ENCODE data around the gene ATP8A2. TPM values are rescaled to one million over a fixed set of nuclear protein-coding genes. Genes with fewer than 3 reads are reported as not detected.

Gene ATP8A2
- total RNA-seq, 2 experiments from 2014 or later: not detected

DNA sequence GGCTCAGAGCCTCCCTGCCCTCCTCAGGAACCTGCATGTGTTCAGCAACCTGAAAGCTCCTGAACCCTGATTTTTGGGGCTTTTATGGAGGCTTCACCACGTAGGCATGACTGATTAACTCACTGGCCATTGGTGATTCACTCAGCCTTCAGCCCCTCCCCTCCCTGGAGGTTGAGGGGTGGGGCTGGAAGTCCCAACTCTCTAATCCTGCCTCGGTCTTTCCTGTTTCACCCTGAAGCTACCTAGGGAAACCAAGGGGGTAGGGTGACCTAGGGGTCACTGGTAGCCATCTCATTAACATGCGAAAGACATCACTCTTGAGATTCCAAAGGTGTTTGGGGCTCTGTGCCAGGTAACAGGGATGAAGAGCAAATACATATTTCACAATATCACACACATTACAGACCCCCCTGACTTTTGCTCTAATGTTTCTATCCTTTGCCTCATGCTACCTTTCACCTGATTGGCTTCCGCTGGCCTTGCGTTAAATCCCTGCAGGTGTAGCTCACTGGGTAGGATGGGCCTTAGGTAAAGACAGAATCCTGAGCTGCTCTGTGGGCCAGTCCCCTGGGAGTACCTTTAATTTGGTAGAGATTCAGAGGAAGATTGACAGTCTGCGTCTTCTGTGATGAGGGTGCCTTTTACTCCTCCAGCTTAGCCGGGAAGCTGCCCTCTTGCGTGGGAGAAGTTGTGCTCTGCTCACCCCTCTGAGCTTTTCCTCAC, 260.6 kb downstream of the ATP8A2 start:
- POLR2A ChIA-PET: no interaction called here
- H3K4me1 ChIP-seq (ENCODE audit: insufficient read depth, low read length, poor library complexity, severe bottlenecking): no peaks in the 10 kb centered on the region
- no peak overlapping the region for H3K27ac ChIP-seq (ENCODE audit: low read depth, low read length, poor library complexity, severe bottlenecking)
- H2AFZ ChIP-seq (ENCODE audit: low read length): no peak overlapping the region
- H3K36me3 ChIP-seq (ENCODE audit: insufficient read depth, low read length): no peaks in the 10 kb centered on the region
- DNase-seq (ENCODE audit: low spot score): no peak
- intact Hi-C loops (cut with micrococcal nuclease; ENCODE audit: unreplicated experiment): no loop called here
- H3K4me2 ChIP-seq (ENCODE audit: low read length): no peak overlapping the region
- no peaks in the 10 kb centered on the region for H3K79me2 ChIP-seq (ENCODE audit: insufficient read depth, low read depth, low read length)
- no peaks in the 10 kb centered on the region for H4K20me1 ChIP-seq (ENCODE audit: insufficient read depth, low read length)
- no peak for TF ChIP-seq EZH2phosphoT487 (IDR thresholded peaks at IDR 0.05; ENCODE audit: borderline replicate concordance, low read depth, low read length)
- TF ChIP-seq, protein P1, sequence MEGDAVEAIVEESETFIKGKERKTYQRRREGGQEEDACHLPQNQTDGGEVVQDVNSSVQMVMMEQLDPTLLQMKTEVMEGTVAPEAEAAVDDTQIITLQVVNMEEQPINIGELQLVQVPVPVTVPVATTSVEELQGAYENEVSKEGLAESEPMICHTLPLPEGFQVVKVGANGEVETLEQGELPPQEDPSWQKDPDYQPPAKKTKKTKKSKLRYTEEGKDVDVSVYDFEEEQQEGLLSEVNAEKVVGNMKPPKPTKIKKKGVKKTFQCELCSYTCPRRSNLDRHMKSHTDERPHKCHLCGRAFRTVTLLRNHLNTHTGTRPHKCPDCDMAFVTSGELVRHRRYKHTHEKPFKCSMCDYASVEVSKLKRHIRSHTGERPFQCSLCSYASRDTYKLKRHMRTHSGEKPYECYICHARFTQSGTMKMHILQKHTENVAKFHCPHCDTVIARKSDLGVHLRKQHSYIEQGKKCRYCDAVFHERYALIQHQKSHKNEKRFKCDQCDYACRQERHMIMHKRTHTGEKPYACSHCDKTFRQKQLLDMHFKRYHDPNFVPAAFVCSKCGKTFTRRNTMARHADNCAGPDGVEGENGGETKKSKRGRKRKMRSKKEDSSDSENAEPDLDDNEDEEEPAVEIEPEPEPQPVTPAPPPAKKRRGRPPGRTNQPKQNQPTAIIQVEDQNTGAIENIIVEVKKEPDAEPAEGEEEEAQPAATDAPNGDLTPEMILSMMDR (conservative IDR thresholded peaks at IDR 0.05; ENCODE audit: low read length): no peak
- no TSS peak for BruUV-seq (replicated peaks)
- H3K9me3 ChIP-seq (ENCODE audit: low read length): no peaks in the 10 kb centered on the region
- CTCF ChIA-PET (ENCODE audit: unreplicated experiment): interaction anchor here (0.6 kb wide), 2 partner anchors 39 to 940 kb away, joined by 3 to 7 read pairs; no protein-coding TSS in a partner anchor
- no peak overlapping the region for H3K4me3 ChIP-seq (ENCODE audit: low read depth, low read length, poor library complexity, severe bottlenecking)
- H3K9me2 ChIP-seq (ENCODE audit: insufficient read depth, low read length): no peaks in the 10 kb centered on the region

GRCh38 chr13:25633093-25633492, 261.3 kb downstream of the ATP8A2 start:
- intact Hi-C loops (cut with micrococcal nuclease; ENCODE audit: unreplicated experiment): no loop called here
- no peak for DNase-seq (ENCODE audit: low spot score)
- no peaks in the 10 kb centered on the region for H3K9me3 ChIP-seq (ENCODE audit: low read length)
- TF ChIP-seq, protein P1 (conservative IDR thresholded peaks at IDR 0.05; ENCODE audit: low read length): no peak
- TF ChIP-seq EZH2phosphoT487 (IDR thresholded peaks at IDR 0.05; ENCODE audit: borderline replicate concordance, low read depth, low read length): no peak
- H3K27ac ChIP-seq (ENCODE audit: low read depth, low read length, poor library complexity, severe bottlenecking): no peak overlapping the region
- no peaks in the 10 kb centered on the region for H4K20me1 ChIP-seq (ENCODE audit: insufficient read depth, low read length)
- no peak overlapping the region for H2AFZ ChIP-seq (ENCODE audit: low read length)
- BruUV-seq (replicated peaks): no TSS peak
- H3K4me2 ChIP-seq (ENCODE audit: low read length): no peak overlapping the region
- CTCF ChIA-PET (ENCODE audit: unreplicated experiment): no interaction called here
- POLR2A ChIA-PET: no interaction called here
- H3K4me1 ChIP-seq (ENCODE audit: insufficient read depth, low read length, poor library complexity, severe bottlenecking): no peaks in the 10 kb centered on the region
- H3K36me3 ChIP-seq (ENCODE audit: insufficient read depth, low read length): no peaks in the 10 kb centered on the region
- H3K79me2 ChIP-seq (ENCODE audit: insufficient read depth, low read depth, low read length): no peaks in the 10 kb centered on the region
- H3K4me3 ChIP-seq (ENCODE audit: low read depth, low read length, poor library complexity, severe bottlenecking): no peak overlapping the region
- H3K9me2 ChIP-seq (ENCODE audit: insufficient read depth, low read length): no peaks in the 10 kb centered on the region

DNA sequence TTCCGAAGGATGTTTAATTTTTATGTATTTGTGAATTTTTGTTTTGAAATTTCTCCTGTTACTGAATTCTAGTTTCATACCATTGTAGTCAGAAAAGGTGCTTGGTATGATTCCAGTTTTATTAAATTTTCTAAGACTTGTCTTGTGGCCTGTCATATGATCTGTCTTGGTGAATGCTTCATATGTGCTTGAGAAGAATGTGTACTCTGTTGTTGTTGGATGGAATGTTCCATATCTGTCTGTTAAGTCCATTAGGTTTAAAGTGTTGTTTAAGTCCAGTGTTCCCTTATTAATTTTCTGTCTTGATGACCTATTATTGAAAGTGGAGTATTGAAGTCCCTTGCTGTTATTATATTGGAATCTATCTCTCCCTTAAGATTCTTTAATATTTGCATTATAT, 273.9 kb downstream of the ATP8A2 start:
- Histone ChIP-seq H3K27ac (ENCODE audit: low read depth, low read length, poor library complexity, severe bottlenecking) (no peak overlapping the region), H3K9me3 (ENCODE audit: low read length) (no peaks in the 10 kb centered on the region), H3K79me2 (ENCODE audit: insufficient read depth, low read depth, low read length) (no peaks in the 10 kb centered on the region), H3K4me3 (ENCODE audit: low read depth, low read length, poor library complexity, severe bottlenecking) (no peak overlapping the region), H2AFZ (ENCODE audit: low read length) (no peak overlapping the region), H3K36me3 (ENCODE audit: insufficient read depth, low read length) (no peaks in the 10 kb centered on the region), H4K20me1 (ENCODE audit: insufficient read depth, low read length) (no peaks in the 10 kb centered on the region), H3K4me2 (ENCODE audit: low read length) (no peak overlapping the region), H3K4me1 (ENCODE audit: insufficient read depth, low read length, poor library complexity, severe bottlenecking) (no peaks in the 10 kb centered on the region), H3K9me2 (ENCODE audit: insufficient read depth, low read length) (no peaks in the 10 kb centered on the region)
- CTCF ChIA-PET (ENCODE audit: unreplicated experiment): no interaction called here
- intact Hi-C loops (cut with micrococcal nuclease; ENCODE audit: unreplicated experiment): no loop called here
- no peak for DNase-seq (ENCODE audit: low spot score)
- POLR2A ChIA-PET: no interaction called here
- no TSS peak for BruUV-seq (replicated peaks)
- TF ChIP-seq, protein P1 (conservative IDR thresholded peaks at IDR 0.05; ENCODE audit: low read length): no peak
- TF ChIP-seq EZH2phosphoT487 (IDR thresholded peaks at IDR 0.05; ENCODE audit: borderline replicate concordance, low read depth, low read length): no peak

Data from OCI-LY7 (cell line).